PC-9 (cell line): Measurements from ENCODE around the gene CD9. TPM values are rescaled to one million over a fixed set of nuclear protein-coding genes. Genes with fewer than 3 reads are reported as not detected.
A peak's percentile ranks its signal among the peaks of the same experiment; 100 is the strongest.

Experiments used
- BruUV-seq: library from RNA; stranded (reverse); fragments of 400-500 nt; replicated peaks from 2 replicates; lab custom pipeline; 2021; lab: Mats Ljungman, UMichigan
- CTCF ChIA-PET: fragments of 300-600 bp; sonication (Branson Sonifier 250); formaldehyde crosslinking; loops from one replicate; lab custom pipeline; 2022; ENCODE audit warnings: antibody characterized with exemption; lab: Charles Lee
- POLR2A ChIA-PET: fragments of 300-600 bp; sonication (Branson Sonifier 250); formaldehyde crosslinking; loops from one replicate; lab custom pipeline; 2022; ENCODE audit warnings: antibody characterized with exemption; ENCODE audit not compliant: unreplicated experiment; lab: Charles Lee
- DNase-seq, 2 experiments: peaks; one replicate each; pipeline versions ENCODE4 v3.0.0 to v3.0.0-alpha.2; 2015 to 2022; ENCODE audit warnings: mixed read lengths in 1 of 2
- H2AFZ ChIP-seq: fragments of 200-600 bp; sonication (generic); 2 replicates; pipeline ENCODE4 v1.8.1; 2017; ENCODE audit warnings: antibody characterized with exemption
- H3F3A ChIP-seq: fragments of 200-600 bp; sonication (generic); 2 replicates; pipeline ENCODE4 v1.8.1; 2017; ENCODE audit warnings: antibody characterized with exemption, mild to moderate bottlenecking, low read depth; ENCODE audit not compliant: insufficient read depth
- H3K27ac ChIP-seq: fragments of 200-600 bp; sonication (generic); 2 replicates; pipeline ENCODE4 v1.6.1; 2016; ENCODE audit warnings: mixed run types
- H3K27me3 ChIP-seq: fragments of 200-600 bp; sonication (generic); 2 replicates; pipeline ENCODE4 v1.6.1; 2016; ENCODE audit warnings: low read depth, mixed run types; ENCODE audit not compliant: insufficient read depth
- H3K36me3 ChIP-seq: fragments of 200-600 bp; sonication (generic); 2 replicates; pipeline ENCODE4 v1.6.1; 2016; ENCODE audit warnings: low read depth, mixed run types
- H3K4me1 ChIP-seq: fragments of 200-600 bp; sonication (generic); replicated peaks from 2 replicates; pipeline ENCODE4 v1.6.1; 2016; ENCODE audit warnings: mixed run types; ENCODE audit not compliant: insufficient read depth
- H3K4me2 ChIP-seq: fragments of 200-600 bp; sonication (generic); 2 replicates; pipeline ENCODE4 v1.6.1; 2017; ENCODE audit warnings: mixed run types
- H3K4me3 ChIP-seq: fragments of 200-600 bp; sonication (generic); 2 replicates; pipeline ENCODE4 v1.6.1; 2016; ENCODE audit warnings: mixed run types
- H3K79me2 ChIP-seq: fragments of 200-600 bp; sonication (generic); 2 replicates; pipeline ENCODE4 v1.6.1; 2017; ENCODE audit warnings: low read depth, mixed run types
- H3K9me2 ChIP-seq: fragments of 200-600 bp; sonication (generic); 2 replicates; pipeline ENCODE4 v1.8.1; 2017; ENCODE audit warnings: mild to moderate bottlenecking; ENCODE audit not compliant: insufficient read depth
- H3K9me3 ChIP-seq: fragments of 200-600 bp; sonication (generic); 2 replicates; pipeline ENCODE4 v1.8.1; 2016; ENCODE audit warnings: low read depth; ENCODE audit not compliant: insufficient read depth
- H4K20me1 ChIP-seq: fragments of 200-600 bp; sonication (generic); 2 replicates; pipeline ENCODE4 v1.8.1; 2017; ENCODE audit not compliant: insufficient read depth
- EZH2 ChIP-seq: fragments of 200-600 bp; sonication (generic); IDR thresholded peaks from 2 replicates; pipeline ENCODE4 v1.8.0; 2017; ENCODE audit warnings: antibody characterized with exemption, low read depth
- intact Hi-C: fragments of 100-400 bp; cut with micrococcal nuclease; formaldehyde crosslinking; loops from one replicate; pipeline ENCODE4 v1.10.0; 2022; ENCODE audit not compliant: unreplicated experiment
- total RNA-seq: library from RNA; stranded (reverse); gene quantifications from 2 replicates; pipeline ENCODE4 v1.2.3, GENCODE V29; 2021
- TF ChIP-seq, protein P1 (sequence below): fragments of 200-600 bp; sonication (generic); conservative IDR thresholded peaks from 2 replicates; pipeline ENCODE4 v1.6.1; 2017; ENCODE audit warnings: mixed run types, antibody characterized with exemption, mild to moderate bottlenecking, moderate library complexity

The CD9 gene
- total RNA-seq, 1 experiment from 2014 or later, result 374 TPM

DNA sequence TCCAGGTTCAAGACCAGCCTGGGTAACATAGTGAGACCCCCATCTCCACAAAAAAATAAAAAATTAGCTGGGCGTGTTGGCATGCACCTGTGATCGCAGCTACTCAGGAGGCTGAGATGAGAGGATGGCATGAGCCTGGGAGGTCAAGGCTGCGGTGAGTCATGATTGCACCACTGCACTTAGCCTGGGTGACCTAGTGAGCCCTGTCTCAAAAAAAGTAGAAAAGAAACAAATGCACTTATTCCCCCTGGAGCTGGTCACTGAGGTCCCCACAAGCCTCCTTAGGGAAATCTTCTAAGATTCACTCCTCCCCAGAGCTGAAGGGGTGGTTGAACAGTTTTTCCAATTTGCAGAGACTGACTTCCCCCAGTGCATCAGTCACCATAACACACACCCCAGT lies 1.6 kb downstream of the CD9 start:
- peak overlapping the region; percentile 96 for H3K4me2 ChIP-seq
- TF ChIP-seq EZH2, result no peak
- TF ChIP-seq, protein P1, sequence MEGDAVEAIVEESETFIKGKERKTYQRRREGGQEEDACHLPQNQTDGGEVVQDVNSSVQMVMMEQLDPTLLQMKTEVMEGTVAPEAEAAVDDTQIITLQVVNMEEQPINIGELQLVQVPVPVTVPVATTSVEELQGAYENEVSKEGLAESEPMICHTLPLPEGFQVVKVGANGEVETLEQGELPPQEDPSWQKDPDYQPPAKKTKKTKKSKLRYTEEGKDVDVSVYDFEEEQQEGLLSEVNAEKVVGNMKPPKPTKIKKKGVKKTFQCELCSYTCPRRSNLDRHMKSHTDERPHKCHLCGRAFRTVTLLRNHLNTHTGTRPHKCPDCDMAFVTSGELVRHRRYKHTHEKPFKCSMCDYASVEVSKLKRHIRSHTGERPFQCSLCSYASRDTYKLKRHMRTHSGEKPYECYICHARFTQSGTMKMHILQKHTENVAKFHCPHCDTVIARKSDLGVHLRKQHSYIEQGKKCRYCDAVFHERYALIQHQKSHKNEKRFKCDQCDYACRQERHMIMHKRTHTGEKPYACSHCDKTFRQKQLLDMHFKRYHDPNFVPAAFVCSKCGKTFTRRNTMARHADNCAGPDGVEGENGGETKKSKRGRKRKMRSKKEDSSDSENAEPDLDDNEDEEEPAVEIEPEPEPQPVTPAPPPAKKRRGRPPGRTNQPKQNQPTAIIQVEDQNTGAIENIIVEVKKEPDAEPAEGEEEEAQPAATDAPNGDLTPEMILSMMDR, result no peak
- H3F3A ChIP-seq, result peaks cover 19% of the 10 kb centered on the region; the same call in 1 of the 2 replicates
- no TSS peak for BruUV-seq
- peaks cover 8% of the 10 kb centered on the region; the same call in 1 of the 2 replicates for H3K36me3 ChIP-seq
- POLR2A ChIA-PET, result interaction anchor here (1.2 to 2.7 kb wide), 8 partner anchors 13 to 117 kb away, joined by 9 to 38 read pairs (median 12); no protein-coding TSS in a partner anchor
- no peaks in the 10 kb centered on the region for H3K9me2 ChIP-seq
- CTCF ChIA-PET, result interaction anchor here (0.7 to 2.0 kb wide), 3 partner anchors 13 to 77 kb away, joined by 6 to 12 read pairs (median 9); no protein-coding TSS in a partner anchor
- H3K9me3 ChIP-seq, result no peaks in the 10 kb centered on the region
- H3K4me3 ChIP-seq, result peak overlapping the region; percentile 97
- intact Hi-C loops, result loop anchor here (1.0 kb wide), 3 partner anchors 14 to 76 kb away; no protein-coding TSS in a partner anchor
- no peak overlapping the region for H2AFZ ChIP-seq
- peaks cover 65% of the 10 kb centered on the region for H3K79me2 ChIP-seq
- peaks cover 47% of the 10 kb centered on the region for H3K4me1 ChIP-seq
- H3K27me3 ChIP-seq, result no peaks in the 10 kb centered on the region
- H4K20me1 ChIP-seq, result peaks cover 3% of the 10 kb centered on the region; the same call in 1 of the 2 replicates
- DNase-seq, result peak in 1 of 2 experiments; percentile 66
- H3K27ac ChIP-seq, result peak overlapping the region; percentile 60

DNA sequence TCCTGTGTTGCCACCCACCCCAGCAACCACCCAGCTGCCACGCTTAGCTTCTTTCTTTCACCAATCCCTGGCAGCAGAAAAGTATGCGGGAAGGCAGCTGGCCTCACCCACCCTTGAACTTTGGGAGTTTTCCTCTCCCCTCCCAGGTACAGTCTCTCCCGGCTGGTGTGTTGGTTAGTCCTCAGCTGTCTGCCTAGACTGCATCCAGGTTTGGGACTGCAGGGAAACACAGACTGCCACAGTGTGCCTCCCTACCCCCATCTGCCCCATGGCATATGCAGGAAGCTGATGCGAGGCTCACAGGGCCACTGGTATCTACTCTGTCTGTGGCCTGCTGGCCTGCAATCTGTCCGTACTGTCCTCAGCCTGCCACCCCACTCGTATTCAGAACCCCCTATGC lies 2.1 kb downstream of the CD9 start:
- peaks cover 8% of the 10 kb centered on the region; the same call in 1 of the 2 replicates for H3K36me3 ChIP-seq
- no TSS peak for BruUV-seq
- no peaks in the 10 kb centered on the region for H3K27me3 ChIP-seq
- intact Hi-C loops, result no loop called here
- no peak overlapping the region for H2AFZ ChIP-seq
- no peak overlapping the region for H3K27ac ChIP-seq
- ChIA-PET POLR2A (interaction anchor here (1.2 to 2.7 kb wide), 4 partner anchors 12 to 76 kb away, joined by 10 to 35 read pairs (median 12); no protein-coding TSS in a partner anchor), CTCF (interaction anchor here (2.0 kb wide), 1 partner anchor 13 kb away, joined by 12 read pairs; no protein-coding TSS in a partner anchor)
- no peak for DNase-seq
- peaks cover 3% of the 10 kb centered on the region; the same call in 1 of the 2 replicates for H4K20me1 ChIP-seq
- peaks cover 14% of the 10 kb centered on the region; the same call in 1 of the 2 replicates for H3F3A ChIP-seq
- peak overlapping the region; percentile 96 for H3K4me2 ChIP-seq
- H3K9me2 ChIP-seq, result no peaks in the 10 kb centered on the region
- TF ChIP-seq, protein P1, result no peak
- no peak for TF ChIP-seq EZH2
- H3K4me1 ChIP-seq, result peaks cover 42% of the 10 kb centered on the region
- H3K9me3 ChIP-seq, result no peaks in the 10 kb centered on the region
- H3K79me2 ChIP-seq, result peaks cover 70% of the 10 kb centered on the region
- H3K4me3 ChIP-seq, result peak overlapping the region; percentile 97; the same call in 1 of the 2 replicates

DNA sequence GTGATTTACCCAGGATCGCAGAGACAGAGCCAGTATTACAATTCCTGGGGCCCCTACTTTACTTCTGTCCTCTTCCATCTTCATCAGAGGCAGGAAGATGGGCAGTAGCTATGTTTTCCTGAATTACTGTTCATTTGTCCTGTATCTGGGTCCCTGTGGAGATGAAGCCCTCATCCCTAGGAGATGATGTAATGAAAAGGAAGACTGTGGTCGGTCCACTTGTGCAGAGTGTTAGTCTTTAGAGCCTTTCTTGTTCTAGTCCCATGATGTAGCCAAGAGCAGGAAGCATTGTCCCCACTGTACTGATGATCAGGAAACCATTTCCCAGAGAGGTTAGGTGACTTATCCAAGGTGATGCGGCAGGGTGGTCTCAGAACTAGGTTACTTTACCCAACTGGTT lies 2.6 kb downstream of the CD9 start:
- Histone ChIP-seq H3K9me3 (no peaks in the 10 kb centered on the region), H3K4me3 (no peak overlapping the region), H3K9me2 (no peaks in the 10 kb centered on the region), H3K4me2 (peak overlapping the region; percentile 96), H2AFZ (no peak overlapping the region), H3K27me3 (no peaks in the 10 kb centered on the region), H3K36me3 (peaks cover 8% of the 10 kb centered on the region; the same call in 1 of the 2 replicates), H3K27ac (no peak overlapping the region), H3K4me1 (peaks cover 41% of the 10 kb centered on the region), H3K79me2 (peaks cover 75% of the 10 kb centered on the region), H4K20me1 (peaks cover 3% of the 10 kb centered on the region; the same call in 1 of the 2 replicates), H3F3A (peaks cover 12% of the 10 kb centered on the region; the same call in 1 of the 2 replicates)
- ChIA-PET POLR2A (interaction anchor here (1.2 to 2.7 kb wide), 2 partner anchors 12 to 70 kb away, joined by 10 to 35 read pairs; no protein-coding TSS in a partner anchor), CTCF (interaction anchor here (2.0 kb wide), 1 partner anchor 12 kb away, joined by 12 read pairs; no protein-coding TSS in a partner anchor)
- TF ChIP-seq EZH2, result no peak
- TF ChIP-seq, protein P1, result no peak
- no peak for DNase-seq
- intact Hi-C loops, result no loop called here
- no TSS peak for BruUV-seq
